Measurements from ENCODE around the gene STK32C.
"Not testable (repeated sequence)": the region's sequence is repeated elsewhere in the genome, so short reads cannot be mapped to it uniquely, and the experiment has no call there.

The STK32C gene

GRCh38 chr10:132314881-132315280 lies 7.1 kb upstream of the STK32C start:
- not testable (repeated sequence) for DNase-seq

- no peak for DNase-seq
Measured at GRCh38 chr10:132314336-132314735, 6.6 kb upstream of the STK32C start.

GRCh38 chr10:132313865-132314264 lies 6.1 kb upstream of the STK32C start:
- no peak for DNase-seq

GRCh38 chr10:132313305-132313704 lies 5.6 kb upstream of the STK32C start:
- DNase-seq, result no peak

- no peak for DNase-seq
Measured at GRCh38 chr10:132311338-132311939, 3.7 kb upstream of the STK32C start.

GRCh38 chr10:132310701-132311337 lies 3.1 kb upstream of the STK32C start:
- DNase-seq, result no peak

GRCh38 chr10:132309879-132310591 lies 2.3 kb upstream of the STK32C start:
- no peak for DNase-seq

GRCh38 chr10:132309471-132309865 lies 1.7 kb upstream of the STK32C start:
- DNase-seq, result no peak

GRCh38 chr10:132308587-132309470 lies 1.1 kb upstream of the STK32C start:
- no peak for DNase-seq

- DNase-seq, result no peak
Measured at GRCh38 chr10:132306864-132307751, 642 bp downstream of the STK32C start.

GRCh38 chr10:132306343-132306685 lies 1.4 kb downstream of the STK32C start:
- DNase-seq, result no peak

GRCh38 chr10:132305654-132306342 lies 2.0 kb downstream of the STK32C start:
- DNase-seq, result no peak

- no peak for DNase-seq
Measured at GRCh38 chr10:132304756-132305509, 2.8 kb downstream of the STK32C start.

- no peak for DNase-seq
Measured at GRCh38 chr10:132303361-132304115, 4.2 kb downstream of the STK32C start.

GRCh38 chr10:132302421-132303310 lies 5.1 kb downstream of the STK32C start:
- no peak for DNase-seq

GRCh38 chr10:132301371-132302330 lies 6.1 kb downstream of the STK32C start:
- DNase-seq, result no peak

- DNase-seq, result no peak
Measured at GRCh38 chr10:132300582-132300981, 7.2 kb downstream of the STK32C start.
